Omental fat pad (tissue), 4 donors: ENCODE data around the gene ARNT2. TPM values are rescaled to one million over a fixed set of nuclear protein-coding genes. Genes with fewer than 3 reads are reported as not detected.

Source experiments
- ATAC-seq: fragments of 150-250 bp; one replicate; pipeline ENCODE4 v1.9.1; 2016; ENCODE audit warnings: mild to moderate bottlenecking, moderate library complexity; ENCODE audit not compliant: low FRiP score
- DNase-seq: peaks from one replicate; pipeline ENCODE4 v3.0.0-alpha.2; 2019; ENCODE audit warnings: low spot score
- CTCF ChIP-seq, 3 donors: fragments of 450-650 bp; IDR thresholded peaks; one replicate each; pipeline ENCODE4 v1.5.1; 2016 to 2017; ENCODE audit warnings: antibody characterized with exemption in 3 of 3, mild to moderate bottlenecking in 3 of 3, moderate library complexity in 2 of 3
- total RNA-seq, 4 donors: library from RNA; depleted of rRNA; stranded (reverse); fragments of >200 nt; gene quantifications; one replicate each; pipeline ENCODE4 v1.1.0, GENCODE V29; 2016

Gene ARNT2
- total RNA-seq, 4 donors from 2014 or later: 3.1 to 7.4 (median 3.4) TPM

DNA sequence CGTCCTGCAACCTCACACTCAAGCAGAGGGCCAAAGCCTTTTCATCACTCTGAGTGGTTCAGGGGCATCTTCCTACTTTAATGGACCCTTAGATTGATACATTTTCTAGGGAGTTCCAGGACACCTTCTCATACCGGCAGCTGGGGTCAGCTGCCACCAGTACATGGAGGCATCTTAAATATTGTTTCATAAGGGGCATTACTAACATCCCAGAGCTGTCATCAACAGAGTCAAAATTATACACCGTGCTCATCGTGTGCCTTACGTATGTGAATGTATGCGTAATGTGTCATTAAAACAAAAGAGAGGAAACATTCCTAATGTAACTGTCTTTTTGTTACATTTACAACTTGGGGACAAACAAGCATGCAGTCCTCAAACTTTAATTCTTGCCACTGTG, 57.9 kb downstream of the ARNT2 start:
- ATAC-seq (no peak), DNase-seq (no peak)
- no peak for TF ChIP-seq CTCF (IDR thresholded peaks at IDR 0.05)

- ATAC-seq: no peak
- no peak for TF ChIP-seq CTCF (IDR thresholded peaks at IDR 0.05)
- DNase-seq: no peak
These were observed 58.8 kb downstream of the ARNT2 start for GRCh38 chr15:80462836-80463512.

DNA sequence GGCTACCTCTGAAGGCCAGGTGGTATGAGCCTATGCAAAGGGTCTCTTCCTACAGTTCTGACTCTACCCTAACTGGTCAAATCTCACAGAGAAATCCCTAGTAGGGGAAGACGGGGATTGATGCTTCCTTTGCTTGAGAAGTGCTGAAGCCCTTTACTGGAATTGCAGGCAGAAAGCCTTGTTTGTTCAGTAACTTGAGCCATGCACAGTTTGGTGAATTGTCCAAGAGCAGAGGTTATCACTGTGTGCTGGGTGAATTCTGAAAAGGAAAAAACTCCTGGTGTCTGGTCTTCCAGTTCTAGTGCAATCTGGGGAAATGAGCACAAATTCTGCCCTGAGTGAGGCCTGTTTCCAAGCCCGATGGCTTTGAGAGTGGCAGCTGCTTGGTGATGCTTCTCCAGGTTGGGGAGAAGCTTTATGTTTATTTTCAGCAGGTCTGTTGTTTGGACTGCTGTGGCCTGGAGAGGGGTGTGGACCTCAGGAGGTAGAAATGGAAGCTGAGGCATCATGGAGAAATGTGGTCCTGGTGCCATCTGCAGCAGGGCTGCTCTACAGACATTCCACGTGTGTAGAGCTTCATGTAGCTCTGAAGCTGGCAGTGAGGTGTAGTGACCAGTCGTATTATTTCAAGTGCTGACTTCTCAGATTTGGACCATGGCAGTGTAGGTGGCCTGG, 60.9 kb downstream of the ARNT2 start:
- no peak for TF ChIP-seq CTCF (IDR thresholded peaks at IDR 0.05)
- ATAC-seq (no peak), DNase-seq (no peak)

- no peak for ATAC-seq
- no peak for TF ChIP-seq CTCF (IDR thresholded peaks at IDR 0.05)
- no peak for DNase-seq
These were observed 61.4 kb downstream of the ARNT2 start for GRCh38 chr15:80465626-80466005.

DNA sequence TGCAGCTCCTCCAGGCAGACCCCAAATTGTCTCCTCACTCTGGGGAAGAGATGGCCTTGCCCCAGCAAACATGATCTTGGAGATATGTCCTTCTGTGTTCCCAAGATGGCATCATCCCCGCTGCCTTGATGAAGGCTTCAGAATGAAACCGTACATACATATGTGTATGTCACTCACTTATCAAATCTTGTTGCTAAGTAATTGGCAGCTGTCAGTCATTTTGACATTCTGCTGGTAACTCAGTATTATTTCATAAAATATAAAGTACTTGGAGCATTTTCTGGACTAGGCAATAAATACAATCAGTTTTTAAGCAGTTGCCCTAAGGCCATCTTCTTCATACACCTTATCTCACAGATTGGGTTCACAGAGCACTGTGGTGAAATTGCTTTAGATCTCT, 62.4 kb downstream of the ARNT2 start:
- TF ChIP-seq CTCF (IDR thresholded peaks at IDR 0.05): no peak
- DNase-seq: no peak
- no peak for ATAC-seq

DNA sequence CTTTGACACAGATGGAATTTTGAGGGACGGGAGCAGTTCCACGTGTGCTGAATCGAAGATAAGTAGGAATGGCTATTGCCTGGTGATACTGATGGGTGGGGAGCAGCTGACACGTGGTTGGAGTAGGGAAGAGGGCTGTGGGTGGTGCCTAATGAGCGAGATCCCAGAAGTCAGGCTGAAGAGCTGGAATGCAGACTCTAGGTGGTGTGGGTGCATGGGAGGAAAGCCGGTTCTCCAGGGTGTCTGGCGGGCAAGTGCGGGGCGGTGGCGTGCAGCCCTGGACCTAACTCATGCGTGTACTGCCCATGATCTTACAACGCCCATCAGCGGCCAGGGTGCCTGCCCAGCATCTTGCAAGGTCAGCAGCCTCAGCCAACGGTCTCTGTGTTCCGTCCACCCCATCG, 63.1 kb downstream of the ARNT2 start:
- TF ChIP-seq CTCF (IDR thresholded peaks at IDR 0.05): no peak
- DNase-seq (no peak), ATAC-seq (no peak)

- TF ChIP-seq CTCF (IDR thresholded peaks at IDR 0.05): no peak
- no peak for ATAC-seq
- no peak for DNase-seq
These were observed 64.6 kb downstream of the ARNT2 start for GRCh38 chr15:80468796-80469195.
